Stimulated activated CD4-positive, alpha-beta T cell treated with anti-CD3 and anti-CD28 coated beads, Interleukin-4, amount 100 ng/mL, for 4 hours (primary cell): ENCODE measurements around the gene MINDY4B.

Source experiments
- DNase-seq, 2 experiments: peaks; one replicate each; pipeline ENCODE4 v3.0.0-alpha.2; 2020

Gene MINDY4B

DNA sequence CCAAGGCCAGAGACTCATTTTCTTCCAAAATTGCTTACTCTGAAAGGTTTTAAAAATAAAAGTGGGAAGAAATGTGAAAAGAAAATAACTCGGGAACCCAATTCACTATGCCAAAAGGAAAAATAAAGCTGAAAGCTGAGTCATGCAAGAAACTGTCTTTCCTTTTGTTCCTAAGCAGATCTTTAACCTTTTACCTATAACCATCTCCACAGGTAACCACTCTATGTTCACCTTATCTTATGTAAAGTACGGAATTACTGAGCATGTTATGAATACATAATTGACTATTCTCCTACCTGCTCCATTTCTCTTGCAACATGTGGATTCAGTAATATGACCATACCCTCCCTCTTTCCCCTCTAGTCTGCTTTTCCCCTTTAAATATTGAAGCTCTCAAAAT is 62.0 kb downstream of the MINDY4B start:
- no peak for DNase-seq

DNA sequence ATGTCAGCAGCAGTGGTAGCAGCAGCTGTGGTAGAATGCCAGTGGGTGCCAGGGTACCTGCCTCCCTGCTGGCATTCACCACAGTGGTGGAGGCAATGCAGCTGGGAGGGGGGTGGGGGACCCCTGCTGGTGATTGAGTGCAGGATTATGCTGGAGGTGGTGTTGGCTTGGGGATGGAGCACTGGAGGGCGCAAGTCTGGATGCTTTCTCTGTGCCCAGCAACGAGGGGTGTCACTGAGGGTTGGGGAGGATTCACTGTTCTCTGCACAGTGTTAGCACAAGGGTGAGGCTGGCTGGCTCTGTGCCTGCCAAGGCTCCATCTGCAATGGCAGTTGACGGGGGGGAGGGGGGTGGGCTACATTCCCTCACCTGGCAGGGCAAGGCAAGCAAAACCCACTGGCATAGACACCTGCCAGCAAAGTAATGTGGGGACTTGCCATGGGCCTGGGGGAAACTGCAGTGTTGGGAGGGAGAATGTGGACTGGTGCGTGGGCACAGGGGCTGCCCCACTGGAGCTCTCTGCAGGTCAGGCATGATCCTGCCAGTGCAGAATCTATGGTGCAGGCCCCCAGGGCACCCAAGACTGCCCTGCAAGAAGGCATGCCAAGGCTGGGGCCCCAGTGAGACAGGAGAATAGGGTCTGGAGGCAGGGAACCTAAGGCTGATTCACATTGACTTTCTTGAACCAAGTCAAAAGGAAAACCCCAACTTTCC is 64.3 kb downstream of the MINDY4B start:
- DNase-seq = no peak

DNA sequence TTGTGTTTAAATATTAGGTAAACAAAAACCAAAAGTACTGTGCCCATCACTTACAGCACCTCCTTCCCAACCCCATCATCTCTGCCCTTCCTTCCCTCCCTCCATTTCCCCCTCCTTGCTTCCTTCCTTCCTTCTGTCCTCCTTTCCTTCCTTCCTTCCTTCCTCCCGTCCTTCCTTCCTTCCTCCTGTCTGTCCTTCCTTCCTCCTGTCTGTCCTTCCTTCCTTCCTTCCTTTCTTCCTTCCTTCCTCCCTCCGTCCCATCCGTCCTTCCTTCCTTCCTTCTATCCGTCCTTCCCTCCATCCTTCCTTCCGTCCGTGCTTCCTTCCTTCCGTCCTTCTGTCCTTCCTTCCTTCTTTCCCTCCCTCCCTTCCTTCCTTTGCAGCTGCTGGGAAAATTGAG is 74.5 kb downstream of the MINDY4B start:
- no peak for DNase-seq

DNA sequence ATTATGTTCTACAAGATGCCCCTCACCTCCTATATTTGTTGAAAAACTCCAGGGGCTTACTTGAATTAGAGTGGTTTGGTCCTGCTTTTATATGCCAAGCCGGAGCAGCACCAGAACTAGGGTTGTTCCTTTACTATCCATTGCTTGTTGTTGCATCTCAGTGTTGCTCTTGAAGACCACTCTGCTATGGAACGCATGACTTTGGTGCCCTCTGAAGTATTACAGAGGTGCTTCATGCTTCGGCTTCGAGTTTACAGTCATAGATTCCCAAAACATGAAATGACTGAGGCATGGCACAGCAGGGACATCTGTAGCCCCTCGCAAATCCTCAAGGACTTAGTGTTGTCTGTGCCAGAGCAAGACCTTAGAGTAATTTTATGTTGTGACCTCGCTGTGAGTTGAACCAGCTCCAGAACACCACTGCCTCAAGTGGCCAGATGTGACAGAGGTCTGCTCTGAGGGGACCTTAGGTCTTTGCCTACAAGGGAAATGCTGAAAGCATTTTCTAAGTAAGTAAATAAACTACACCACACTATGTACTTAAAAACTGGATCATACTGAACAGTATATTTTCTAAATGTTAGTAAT is 75.1 kb downstream of the MINDY4B start:
- no peak for DNase-seq

DNA sequence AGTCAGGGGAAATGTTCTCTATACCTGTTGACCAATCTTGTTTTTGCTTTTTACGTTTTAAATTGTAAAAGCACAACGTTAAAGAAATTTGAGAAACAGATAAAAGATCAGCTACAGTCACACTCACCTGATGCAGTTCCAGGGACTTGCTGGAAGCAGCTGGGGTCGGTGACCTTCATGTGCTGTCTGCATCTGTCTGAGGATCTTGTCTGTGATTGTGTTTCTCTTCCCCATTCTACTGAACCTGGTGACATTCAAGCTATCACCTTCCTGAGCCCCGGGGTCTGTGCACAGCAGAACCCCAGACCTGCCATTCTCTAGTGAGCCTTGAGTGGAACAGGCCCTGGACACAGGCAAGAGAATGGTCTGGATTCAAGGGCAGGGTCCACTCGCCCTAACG is 75.8 kb downstream of the MINDY4B start:
- DNase-seq = no peak

DNA sequence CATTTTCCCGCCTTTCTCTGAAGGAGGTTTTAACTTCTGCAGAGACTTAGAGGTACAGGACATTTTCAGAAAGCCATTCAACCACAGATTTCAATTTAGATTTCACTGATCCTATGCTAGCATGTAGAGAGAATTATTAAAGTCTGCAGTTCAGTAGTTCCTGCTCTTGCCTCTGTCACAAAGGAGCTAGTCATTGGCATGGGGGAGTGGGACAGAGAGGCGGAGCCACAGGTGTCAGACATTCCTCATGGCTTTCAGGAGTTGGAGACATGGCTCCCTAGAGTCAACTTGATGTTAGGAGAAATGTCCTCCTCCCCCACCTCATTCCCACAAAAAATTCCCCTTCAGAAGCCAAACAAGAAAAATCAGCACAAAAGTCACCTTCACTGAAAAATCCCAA is 76.2 kb downstream of the MINDY4B start:
- DNase-seq = no peak

DNA sequence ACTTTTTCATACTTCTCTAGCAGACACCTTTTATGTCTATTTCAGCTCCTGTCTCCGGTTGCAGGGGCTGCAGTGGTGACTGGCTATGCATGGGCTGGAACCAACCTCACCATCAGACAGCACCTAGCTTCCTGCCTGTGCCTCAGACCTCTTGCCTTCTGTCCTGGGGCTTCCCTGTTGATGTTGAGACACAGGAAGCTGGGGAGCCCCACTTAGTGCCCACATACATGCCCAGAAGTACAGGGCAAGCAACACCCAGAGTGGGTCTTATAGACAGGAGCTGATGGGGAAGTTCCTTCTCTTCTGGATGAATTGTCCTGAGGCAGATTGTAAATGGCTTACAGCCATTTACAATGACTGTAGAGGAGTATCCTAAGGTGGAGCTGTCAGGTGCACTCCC is 77.0 kb downstream of the MINDY4B start:
- no peak for DNase-seq

DNA sequence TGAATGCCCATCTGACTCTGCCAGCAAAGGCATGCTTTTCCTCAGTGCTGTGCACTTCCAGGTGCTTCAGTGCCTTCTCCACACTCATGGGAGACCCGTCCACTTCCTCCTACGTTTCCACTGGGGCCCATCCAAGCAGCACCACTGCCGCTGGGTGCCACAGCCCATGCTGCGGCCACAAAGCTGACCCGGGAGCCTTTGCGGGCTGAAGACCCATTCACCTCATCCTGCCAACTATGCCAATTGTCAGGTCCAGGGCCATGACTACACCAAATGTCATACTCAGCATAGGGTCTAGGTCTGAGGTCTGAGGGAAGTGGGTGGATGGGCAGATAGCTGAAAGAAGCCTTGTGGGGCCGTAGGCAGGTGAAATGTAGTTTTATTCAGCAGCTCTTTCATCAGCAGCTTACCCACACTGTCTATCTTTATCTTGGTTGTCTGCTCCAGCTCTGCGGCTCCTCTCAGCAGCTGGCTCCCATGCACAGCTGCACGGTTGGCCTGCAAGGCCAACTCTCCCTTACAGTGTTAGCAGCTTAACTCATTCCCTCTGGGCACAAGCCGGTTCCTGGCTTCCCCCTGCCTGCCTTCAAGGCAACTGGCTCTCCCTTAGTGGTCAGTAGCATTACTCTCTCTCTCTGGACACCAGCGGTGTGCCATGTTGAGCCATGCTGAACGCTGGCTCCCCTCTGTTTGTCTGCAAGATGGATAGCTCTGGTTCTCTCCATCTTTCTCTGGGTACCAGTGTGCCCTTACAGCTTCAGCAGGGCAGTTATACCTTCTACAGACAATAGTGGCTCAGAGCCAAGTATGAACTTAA is 78.6 kb downstream of the MINDY4B start:
- DNase-seq = no peak

DNA sequence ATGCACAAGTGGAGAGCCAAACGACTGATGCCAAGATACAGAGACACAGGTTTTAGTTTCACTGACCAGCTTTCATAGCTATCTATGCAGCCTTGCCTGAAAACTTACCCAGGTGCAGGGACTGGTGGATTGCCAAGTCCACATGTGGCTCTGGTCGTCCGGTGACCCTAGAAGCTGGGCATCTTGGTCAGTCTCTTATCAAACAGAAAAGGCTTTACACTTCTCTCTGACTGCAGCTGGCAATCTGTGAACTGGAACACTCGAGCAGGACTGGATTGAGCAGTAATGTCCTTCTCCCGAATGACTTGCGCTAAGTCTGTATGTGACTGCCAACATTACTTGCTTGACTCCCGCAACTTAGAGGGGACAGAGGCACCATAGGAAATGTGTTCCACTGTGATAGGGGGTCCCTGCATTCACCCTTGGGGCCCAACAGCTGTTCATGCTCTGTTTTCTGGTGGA is 79.3 kb downstream of the MINDY4B start:
- DNase-seq = no peak

DNA sequence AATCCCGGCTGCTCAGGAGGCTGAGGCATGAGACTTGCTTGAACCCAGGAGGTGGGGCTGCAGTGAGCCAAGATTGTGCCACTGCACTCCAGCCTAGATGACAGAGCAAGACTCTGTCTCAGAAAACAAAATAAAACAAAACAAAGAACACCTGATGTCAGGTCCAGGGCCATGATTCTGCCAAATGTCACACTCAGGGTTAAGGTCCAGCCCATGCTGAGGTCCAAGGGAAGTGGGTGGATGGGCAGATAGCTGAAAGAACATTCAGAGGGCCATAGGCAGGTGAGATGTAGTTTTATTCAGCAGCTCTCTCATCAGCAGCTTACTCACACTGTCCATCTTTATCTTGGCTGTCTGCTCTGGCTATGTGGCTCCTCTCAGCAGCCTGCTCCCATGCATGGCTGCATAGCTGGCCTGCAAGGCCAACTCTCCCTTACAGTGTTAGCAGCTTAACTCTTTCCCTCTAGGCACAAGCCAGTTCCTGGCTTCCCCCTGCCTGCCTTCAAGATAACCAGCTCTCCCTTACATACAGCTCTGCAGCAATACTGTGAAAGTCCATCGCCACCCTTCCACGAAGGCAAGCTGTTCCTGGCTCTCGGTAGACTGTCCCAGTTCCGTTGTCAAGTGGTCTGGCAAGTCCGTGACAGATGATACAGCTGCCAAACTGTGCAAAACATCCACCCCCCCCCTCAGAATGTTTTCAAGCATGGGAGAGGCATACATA is 79.9 kb downstream of the MINDY4B start:
- DNase-seq = no peak

DNA sequence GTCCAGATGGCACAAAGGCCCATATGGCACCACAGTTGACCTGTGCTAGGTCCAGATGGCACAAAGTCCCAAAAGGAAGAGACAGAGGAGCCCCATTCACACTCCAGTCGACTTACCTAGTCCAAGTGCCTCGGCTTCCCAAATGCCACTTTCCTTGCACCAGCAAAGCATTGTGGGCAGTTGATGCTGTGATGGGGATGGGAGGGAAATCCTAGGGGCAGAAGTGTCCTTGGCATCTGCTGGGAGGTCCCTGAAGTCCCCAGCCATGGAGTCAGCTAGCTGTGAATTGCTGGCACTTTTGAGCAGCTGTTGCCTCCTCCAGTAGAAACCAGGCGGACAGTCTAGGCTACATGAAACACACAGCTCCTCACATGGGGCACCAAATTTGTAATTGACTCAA is 82.0 kb downstream of the MINDY4B start:
- no peak for DNase-seq

DNA sequence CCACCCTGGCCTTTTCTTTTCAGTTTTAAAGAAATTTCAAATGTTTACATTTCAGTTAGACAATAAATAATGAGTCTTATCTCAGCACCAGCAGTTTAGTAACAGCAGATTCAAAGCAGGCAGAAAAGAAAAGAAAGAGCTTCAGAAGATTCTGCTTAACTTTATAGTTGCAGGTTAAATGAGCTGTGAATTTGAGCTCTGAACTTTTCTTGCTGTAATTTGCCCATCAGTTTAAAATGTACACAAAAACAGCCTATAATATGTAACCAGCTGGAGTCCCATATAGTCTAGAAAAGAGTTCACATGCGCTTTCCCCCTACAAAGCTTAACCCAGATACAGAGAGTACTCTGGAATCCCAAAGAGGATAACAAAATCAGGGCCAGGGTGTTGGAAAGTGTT is 82.6 kb downstream of the MINDY4B start:
- no peak for DNase-seq
